IPS-18c (cell line): Measurements from ENCODE around the gene NLGN2.
"Not testable (repeated sequence)": the region's sequence is repeated elsewhere in the genome, so short reads cannot be mapped to it uniquely, and the experiment has no call there.

Experiments
- H3K4me3 ChIP-seq: 2 replicates; pipeline ENCODE4 v1.7.0; 2013; ENCODE audit warnings: low read depth, mild to moderate bottlenecking, low read length, moderate library complexity; ENCODE audit not compliant: insufficient read depth
- H3K9me3 ChIP-seq: one replicate; pipeline ENCODE4 v1.6.1; 2013; ENCODE audit warnings: mild to moderate bottlenecking, low read length, moderate library complexity; ENCODE audit not compliant: control insufficient read depth, insufficient read depth

NLGN2 gene

DNA sequence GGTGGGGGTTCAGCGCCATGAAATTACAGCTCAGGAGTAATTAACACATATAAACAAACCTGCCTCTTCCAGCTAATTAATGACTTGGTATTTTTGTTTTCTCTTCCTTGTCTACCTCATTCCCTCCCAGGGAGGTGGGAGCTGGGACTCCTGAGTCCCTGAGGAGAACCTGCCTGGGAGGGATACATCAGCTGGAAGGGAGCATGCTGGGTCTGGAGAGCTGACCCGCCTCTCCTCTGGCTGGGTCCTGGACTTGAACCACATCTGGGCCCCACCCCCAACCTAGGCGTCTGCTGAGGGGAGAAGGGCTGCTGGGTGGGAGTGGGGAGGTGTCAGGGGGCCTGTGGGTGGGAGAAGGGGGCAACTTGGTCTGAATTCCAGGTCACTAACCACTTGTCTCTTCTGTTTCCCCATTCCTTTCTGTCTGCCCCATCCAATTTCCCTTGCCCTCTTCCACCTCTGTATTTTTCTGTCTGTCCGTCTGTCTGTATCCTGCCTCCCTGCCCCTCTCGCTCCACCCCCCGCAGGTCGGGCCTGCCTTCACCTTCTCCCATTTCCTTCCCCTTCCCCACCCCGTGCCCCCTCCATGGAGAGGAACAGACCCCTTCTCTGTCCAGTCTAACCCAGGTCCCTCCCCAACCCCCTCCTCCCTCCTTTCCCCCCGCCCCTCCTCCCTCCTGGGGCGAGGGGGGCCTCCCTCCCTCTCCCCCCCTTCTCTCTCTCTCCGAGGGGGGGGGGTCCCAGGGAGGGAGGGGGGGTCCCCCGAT lies at the start of gene NLGN2:
Gene NLGN2 (plus strand): TSS at position 361 of the 767 bp plus-strand sequence. CDS start 411 bp downstream, outside the sequence.
- no peaks in the 10 kb centered on the region for H3K9me3 ChIP-seq
- peak within 1 kb of the TSS; percentile 20; the same call in 1 of the 2 replicates for H3K4me3 ChIP-seq

DNA sequence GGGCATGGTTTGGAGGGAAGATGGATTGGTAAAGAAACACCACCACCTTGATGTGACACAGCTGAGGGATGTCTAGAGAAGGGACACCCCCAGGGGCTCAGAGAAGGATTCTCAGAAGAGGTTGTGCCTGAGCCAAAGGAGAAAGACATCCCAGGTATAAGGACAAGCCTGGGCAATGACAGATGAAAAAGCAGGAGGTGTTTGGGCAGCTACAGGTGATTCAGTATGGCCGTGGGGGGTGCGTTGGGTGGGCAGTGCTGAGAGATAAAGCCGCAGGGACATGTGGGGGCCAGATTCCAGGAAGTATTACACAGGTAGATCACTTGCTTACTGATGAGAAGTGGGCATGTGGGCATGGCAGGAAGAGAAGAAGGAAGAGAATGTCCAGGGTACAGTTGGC lies 45.7 kb upstream of the NLGN2 start:
- Histone ChIP-seq H3K9me3 (no peaks in the 10 kb centered on the region), H3K4me3 (no peak overlapping the region)

DNA sequence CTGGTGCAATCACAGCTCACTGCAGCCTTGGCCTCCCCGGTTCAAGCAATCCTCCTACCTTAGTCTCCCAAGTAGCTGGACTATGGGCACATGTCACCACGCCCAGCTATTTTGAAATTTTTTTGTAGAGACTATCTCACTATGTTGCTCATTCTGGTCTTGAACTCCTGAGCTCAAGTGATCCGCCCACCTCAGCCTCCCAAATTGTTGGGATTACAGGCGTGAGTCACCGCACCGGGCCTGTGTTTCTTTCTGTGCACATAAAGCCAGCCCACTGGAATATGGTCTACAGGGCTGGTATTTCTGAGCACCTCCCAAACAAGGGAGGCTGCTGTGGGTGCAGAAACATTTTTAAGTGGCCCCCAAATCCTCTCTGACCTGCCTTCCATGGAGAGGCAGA lies 44.3 kb upstream of the NLGN2 start:
- Histone ChIP-seq H3K4me3 (no peak overlapping the region), H3K9me3 (no peaks in the 10 kb centered on the region)

DNA sequence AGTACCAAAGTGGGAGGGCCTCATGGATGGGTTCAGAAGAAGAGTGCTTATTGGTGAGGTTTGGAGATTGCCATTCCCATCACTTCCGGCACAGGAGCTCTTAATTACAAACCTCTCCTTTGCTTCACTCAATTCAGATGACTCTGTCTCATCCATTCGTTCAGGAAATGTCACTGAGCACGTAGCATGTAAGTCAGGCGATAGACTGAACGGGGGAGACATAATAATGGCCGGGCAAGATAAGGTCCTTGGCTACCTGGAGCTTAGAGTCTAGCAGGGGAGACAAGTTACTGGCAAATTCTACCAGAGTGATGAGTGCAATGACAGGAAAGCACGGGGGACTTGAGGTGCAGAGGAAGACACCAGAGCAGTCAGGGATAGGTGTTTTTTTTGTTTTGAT lies 41.7 kb upstream of the NLGN2 start:
- H3K9me3 ChIP-seq, H3K4me3 ChIP-seq: not testable (repeated sequence)

DNA sequence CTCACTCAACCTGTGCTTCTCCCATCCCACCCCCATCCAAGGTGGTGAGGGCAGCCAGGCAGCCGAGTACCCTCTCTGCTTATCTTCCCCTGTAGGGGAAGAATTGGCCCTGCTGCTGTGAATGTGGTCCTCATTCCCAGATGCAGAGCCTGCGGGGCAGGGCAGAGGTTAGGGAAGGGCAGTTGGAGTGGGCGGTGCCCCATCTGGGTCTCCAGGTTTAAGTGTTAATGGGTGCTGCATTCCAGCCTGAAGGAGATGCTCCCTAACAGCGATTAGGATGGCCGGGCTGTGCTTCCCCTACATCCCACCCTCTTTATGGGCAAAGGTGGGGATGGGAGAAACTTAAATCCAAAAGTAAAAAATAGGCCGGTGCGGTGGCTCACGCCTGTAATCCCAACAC lies 40.6 kb upstream of the NLGN2 start:
- no peaks in the 10 kb centered on the region for H3K9me3 ChIP-seq
- no peak overlapping the region for H3K4me3 ChIP-seq

DNA sequence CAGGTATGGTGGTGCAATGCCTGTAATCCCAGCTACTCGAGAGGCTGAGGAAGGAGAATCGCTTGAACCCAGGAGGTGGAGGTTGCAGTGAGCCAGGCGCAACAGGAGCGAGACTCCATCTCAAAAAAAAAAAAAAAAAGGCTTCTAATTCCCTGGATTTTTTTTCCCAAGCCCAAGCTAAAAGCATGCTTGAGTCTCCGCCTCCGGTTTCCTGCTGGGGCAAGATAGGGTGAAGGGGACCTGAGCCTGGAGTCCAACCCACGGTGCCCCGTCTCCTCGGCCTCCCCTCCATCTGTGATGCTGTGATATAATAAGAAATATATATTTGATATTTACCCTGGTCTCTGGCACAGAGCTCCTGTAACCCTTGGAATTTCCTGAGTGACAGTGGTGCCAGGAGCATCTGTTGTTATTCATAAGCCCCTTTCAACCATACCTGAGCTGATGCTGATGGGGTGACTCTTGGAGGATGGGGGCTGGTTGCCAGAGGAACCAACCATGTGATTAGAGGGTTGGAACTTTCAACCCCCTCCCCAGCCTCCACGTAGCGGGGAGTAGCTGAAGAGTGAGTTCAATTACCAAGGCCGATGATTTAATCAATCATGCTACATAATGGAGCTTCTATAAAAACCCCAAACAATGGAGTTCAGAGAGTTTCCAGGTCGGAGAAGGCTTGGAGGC lies 39.6 kb upstream of the NLGN2 start:
- no peak overlapping the region for H3K4me3 ChIP-seq

DNA sequence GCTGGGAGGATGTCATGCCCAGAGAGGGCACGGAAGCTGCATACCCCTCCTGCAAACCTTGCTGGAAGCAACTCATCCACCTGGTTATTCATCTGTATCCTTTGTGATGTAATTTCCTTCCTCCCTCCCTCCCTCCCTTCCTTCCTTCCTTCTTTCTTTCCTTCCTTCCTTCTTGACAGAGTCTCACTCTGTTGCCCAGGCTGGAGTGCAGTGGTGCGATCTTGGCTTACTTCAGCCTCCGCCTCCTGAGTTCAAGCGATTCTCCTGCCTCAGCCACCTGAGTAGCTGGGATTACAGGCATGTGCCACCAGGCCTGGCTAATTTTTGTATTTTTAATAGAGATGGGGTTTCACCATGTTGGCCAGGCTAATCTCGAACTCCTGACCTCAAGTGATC lies 39.0 kb upstream of the NLGN2 start:
- not testable (repeated sequence) for H3K9me3 ChIP-seq, H3K4me3 ChIP-seq

More for the DNA sequence above, 39.6 kb upstream of the NLGN2 start:
- no peaks in the 10 kb centered on the region for H3K9me3 ChIP-seq

DNA sequence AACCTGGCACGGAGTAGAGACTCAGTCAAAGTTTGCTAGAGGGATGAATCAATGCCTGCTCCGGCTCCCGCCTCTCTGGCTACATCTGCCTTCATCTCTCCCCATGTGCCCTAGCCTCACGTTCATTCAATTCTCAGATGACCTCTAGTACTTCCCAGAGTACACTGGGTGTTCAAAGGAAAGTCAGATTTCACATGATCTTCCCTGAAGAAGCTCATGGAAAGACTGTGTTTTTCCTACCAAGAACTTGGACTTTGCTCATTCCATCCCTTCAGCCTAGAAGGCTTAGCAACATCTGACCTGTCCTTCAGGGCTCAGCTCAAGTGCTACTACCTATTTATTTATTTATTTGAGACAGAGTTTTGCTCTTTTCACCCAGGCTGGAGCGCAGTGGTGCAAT lies 37.8 kb upstream of the NLGN2 start:
- no peaks in the 10 kb centered on the region for H3K9me3 ChIP-seq
- no peak overlapping the region for H3K4me3 ChIP-seq

DNA sequence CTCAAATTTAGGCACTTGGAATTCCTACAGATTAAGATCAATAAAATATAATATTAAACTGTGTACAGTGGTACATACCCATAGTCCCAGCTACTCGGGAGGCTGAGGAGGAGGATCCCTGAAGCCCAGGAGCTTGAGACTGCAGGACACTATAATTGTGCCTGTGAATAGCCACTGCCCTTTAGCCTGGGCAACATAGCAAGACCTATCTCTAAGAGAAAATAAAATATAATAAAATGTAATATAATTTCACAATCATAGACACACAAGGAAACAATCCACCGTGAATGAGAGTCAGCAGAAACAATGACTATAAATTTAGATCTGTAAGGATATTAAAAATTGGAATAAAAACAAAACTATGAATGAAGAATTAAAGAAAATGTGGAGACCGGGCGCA lies 36.8 kb upstream of the NLGN2 start:
- no peaks in the 10 kb centered on the region for H3K9me3 ChIP-seq
- H3K4me3 ChIP-seq: no peak overlapping the region

DNA sequence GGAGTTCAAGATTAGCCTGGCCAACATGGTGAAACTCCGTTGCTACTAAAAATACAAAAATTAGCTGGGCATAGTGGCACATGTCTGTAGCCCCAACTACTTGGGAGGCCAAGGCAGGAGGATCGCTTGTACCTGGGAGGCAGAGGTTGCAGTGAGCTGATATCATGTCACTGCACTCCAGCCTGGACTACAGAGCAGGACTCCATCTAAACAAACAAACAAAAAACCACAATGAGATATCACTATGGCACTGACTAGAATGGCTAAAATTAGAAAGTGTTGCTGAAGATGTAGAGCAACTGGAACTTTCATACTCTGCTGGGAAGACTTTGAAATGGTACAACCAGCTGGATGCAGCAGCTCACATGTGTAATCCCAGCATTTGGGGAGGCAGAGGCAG lies 33.3 kb upstream of the NLGN2 start:
- H3K4me3 ChIP-seq: no peak overlapping the region
- H3K9me3 ChIP-seq: no peaks in the 10 kb centered on the region

DNA sequence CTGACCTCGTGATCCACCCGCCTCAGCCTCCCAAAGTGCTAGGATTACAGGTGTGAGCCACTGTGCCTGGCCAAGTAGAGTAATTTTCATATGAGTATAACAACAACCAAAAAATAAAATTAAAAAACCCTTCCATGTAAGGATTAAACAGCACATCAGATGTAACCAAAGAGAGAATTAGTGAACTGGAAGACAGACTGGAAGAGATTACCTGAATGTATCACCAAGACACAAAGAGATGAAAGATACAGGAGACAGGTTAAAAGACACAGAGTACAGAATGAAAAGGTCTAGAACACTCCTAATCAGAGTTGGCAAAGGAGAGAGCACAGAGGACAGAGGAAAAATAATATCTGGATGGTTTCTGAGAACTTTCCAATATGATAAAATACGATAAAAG lies 28.5 kb upstream of the NLGN2 start:
- Histone ChIP-seq H3K9me3 (peaks cover 4% of the 10 kb centered on the region), H3K4me3 (no peak overlapping the region)

DNA sequence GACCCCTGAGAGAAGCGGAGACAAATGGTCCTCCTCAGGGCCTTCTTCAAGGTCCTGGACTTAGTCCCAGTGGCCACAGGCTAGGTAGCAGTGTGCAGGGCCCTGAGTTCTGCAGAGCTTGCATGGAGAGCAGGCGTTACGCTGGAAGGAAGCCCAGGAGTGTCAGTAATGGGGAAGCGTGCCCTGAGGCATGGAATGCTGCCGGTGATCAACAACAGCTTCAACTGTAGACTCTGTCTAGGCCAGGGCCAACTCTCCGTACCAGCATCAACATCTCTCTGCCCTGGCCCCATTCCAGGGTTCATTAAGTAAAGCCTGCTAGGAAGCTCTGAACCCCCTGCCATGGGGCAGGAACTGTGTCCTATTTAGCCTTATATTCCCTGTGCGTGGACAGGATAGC lies 27.3 kb upstream of the NLGN2 start:
- Histone ChIP-seq H3K4me3 (peak overlapping the region; percentile 65; the same call in 1 of the 2 replicates), H3K9me3 (peaks cover 5% of the 10 kb centered on the region)

DNA sequence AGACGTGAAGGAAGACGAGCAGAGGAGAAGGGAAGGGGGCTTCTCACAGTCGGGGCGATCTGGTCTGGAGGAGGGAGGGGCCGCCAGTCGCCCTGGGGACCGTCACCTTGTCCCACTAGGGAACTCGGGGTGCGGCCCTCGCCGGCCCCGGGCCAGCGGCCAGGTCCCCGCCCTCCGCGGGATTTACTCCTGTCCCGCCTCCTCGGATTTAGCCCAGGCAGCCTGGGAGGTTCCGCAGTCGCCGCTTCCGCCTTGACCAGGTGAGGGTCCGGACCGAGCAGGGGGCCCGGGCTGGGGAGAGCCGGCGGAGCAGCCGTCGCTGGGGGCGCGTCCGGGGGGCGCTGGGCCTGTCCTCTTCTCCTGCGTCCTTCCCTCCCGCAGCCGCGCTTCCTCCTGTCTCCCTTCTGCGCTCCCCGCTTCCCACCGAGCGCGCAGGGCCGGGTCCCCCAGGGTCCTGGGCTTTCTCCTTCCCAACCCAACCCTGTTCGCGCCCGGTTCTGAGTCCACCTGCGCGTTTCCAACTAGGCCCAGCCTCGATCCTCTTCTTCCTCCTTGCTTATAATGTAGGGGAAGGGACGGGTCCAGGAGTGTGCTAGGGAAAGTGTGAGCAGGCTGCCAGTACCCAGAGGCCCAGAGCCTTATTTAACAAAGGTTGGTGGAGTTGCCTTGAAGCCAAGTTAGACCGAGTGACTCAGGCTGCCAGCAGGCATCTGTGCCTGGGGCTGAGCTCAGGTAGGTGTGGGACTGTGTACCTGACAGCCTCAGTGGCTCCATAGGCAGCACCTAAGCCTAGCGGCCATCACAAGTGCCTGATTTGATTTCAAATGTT lies 26.6 kb upstream of the NLGN2 start, which contains the start of gene TNK1:
Gene TNK1 (plus strand): TSS at position 235 of the 829 bp plus-strand sequence. CDS start 1,838 bp downstream, outside the sequence.
- Histone ChIP-seq H3K9me3 (peaks cover 5% of the 10 kb centered on the region), H3K4me3 (peak within 1 kb of the TSS; percentile 65)

DNA sequence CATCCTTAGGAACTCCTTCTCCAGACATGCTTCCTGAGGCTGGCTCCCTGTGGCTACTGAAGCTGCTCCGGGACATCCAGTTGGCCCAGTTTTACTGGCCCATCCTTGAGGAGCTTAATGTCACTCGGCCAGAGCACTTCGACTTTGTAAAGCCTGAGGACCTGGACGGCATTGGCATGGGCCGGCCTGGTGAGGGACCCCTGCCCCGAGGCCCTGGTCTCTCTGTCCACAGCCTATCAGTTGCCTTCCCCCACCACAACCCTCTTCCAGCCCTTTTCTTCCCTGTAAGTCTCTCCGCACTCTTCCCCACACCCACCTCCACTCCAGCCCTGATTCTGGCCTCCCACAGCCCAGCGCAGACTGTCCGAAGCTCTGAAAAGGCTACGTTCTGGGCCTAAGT lies 24.7 kb upstream of the NLGN2 start:
- Histone ChIP-seq H3K9me3 (peaks cover 5% of the 10 kb centered on the region), H3K4me3 (no peak overlapping the region)

DNA sequence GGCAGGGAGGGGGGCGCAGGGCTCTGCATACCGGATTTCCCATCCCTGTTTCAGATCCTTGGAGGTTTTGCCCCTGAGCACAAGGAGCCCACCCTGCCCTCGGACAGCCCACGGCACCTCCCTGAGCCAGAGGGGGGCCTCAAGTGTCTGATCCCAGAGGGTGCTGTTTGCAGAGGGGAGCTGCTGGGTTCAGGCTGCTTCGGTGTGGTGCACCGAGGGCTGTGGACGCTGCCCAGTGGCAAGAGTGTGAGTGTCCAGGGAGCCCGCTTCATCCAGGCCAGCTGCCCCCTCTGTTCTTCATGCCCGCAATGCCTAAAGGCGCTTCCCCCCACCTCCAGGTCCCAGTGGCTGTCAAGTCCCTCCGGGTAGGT lies 24.3 kb upstream of the NLGN2 start:
- H3K4me3 ChIP-seq: peak overlapping the region; percentile 55; the same call in 1 of the 2 replicates
- H3K9me3 ChIP-seq: peaks cover 5% of the 10 kb centered on the region

DNA sequence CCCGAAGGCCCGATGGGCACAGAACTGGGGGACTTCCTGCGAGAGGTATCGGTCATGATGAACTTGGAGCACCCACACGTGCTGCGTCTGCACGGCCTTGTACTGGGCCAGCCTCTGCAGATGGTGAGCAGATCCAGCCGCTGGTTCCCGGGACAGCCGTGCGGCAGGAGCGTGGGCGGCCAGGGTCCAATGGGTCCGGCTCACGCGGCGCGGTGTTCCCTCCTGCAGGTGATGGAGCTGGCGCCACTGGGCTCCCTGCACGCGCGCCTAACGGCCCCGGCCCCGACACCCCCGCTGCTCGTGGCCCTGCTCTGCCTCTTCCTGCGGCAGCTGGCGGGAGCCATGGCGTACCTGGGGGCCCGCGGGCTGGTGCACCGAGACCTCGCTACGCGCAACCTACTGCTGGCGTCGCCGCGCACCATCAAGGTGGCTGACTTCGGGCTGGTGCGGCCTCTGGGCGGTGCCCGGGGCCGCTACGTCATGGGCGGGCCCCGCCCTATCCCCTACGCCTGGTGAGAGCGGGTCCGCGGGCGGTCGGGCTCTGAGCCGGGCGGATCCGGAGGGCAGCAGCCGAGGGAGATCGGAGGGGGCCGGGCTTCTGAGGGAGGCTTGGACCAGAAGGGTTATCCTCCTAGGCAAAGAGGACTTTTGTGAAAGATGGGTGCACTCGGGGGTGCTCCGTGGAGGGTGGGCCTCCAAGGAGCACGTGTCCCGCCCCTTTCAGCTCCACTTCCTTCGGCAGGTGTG lies 23.7 kb upstream of the NLGN2 start:
- peak overlapping the region; percentile 55 for H3K4me3 ChIP-seq
- peaks cover 5% of the 10 kb centered on the region for H3K9me3 ChIP-seq

DNA sequence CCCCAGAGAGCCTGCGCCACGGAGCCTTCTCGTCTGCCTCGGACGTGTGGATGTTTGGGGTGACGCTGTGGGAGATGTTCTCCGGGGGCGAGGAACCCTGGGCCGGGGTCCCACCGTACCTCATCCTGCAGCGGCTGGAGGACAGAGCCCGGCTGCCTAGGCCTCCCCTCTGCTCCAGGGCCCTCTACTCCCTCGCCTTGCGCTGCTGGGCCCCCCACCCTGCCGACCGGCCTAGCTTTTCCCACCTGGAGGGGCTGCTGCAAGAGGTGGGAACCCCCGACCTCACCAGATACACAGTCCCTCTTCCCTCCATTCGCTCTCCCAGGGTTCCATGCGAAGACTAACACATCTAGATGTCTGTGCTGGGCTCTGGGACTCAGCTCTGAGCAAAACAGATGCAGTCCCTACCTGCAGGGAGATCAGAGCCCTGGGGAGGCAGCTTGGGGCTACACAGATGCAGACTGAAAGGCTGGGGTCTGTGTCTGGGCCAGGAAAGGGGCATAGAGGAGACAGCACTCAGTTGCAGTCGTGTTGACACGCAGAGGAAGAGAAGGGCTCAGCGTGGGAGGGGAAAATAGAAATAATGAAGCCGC lies 23.1 kb upstream of the NLGN2 start:
- Histone ChIP-seq H3K4me3 (peak overlapping the region; percentile 55), H3K9me3 (peaks cover 4% of the 10 kb centered on the region)
